ENCODE measurements around the gene KRTAP5-2. TPM values are rescaled to one million over a fixed set of nuclear protein-coding genes. Genes with fewer than 3 reads are reported as not detected.

The KRTAP5-2 gene
- total RNA-seq, 2 donors from 2014 or later, result not detected

DNA sequence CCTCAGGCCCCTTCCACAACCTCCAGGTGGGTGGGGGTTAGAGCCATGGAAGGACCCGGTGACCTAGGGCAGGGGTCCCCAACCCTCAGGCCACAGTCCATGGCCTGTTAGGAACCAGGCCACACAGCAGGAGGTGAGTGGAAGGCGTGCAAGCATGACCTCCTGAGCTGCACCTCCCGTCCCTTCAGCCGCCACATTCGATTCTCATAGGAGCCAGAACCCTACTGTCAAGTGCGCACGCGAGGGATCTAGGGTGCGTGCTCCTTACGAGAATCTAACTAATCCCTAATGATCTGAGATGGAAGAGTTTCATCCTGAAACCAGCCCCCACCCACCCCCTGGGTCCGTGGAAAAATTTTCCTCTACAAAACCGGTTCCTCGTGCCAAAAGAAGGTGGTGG is 27.4 kb upstream of the KRTAP5-2 start:
- Histone ChIP-seq H3K4me3 (no peak overlapping the region), H3K9me3 (no peaks in the 10 kb centered on the region), H3K36me3 (no peaks in the 10 kb centered on the region), H3K27me3 (replicated peaks; ENCODE audit: insufficient read depth) (no peaks in the 10 kb centered on the region), H3K4me1 (replicated peaks) (no peaks in the 10 kb centered on the region), H3K27ac (no peak overlapping the region)
- 81% methylated on average over 13 of the region's 13 CpGs for WGBS
- intact Hi-C loops (cut with DNase I), result no loop called here
- TF ChIP-seq CTCF (IDR thresholded peaks at IDR 0.05), result no peak
- no peak for TF ChIP-seq POLR2AphosphoS5 (IDR thresholded peaks at IDR 0.05)
- no peak for TF ChIP-seq POLR2A (IDR thresholded peaks at IDR 0.05)
- DNase-seq (ENCODE audit: low spot score), result no peak

GRCh38 chr11:1624621-1625020 is 26.5 kb upstream of the KRTAP5-2 start:
- WGBS, result 80% methylated on average over 16 of the region's 16 CpGs
- Histone ChIP-seq H3K27me3 (replicated peaks; ENCODE audit: insufficient read depth) (no peaks in the 10 kb centered on the region), H3K4me3 (no peak overlapping the region), H3K36me3 (no peaks in the 10 kb centered on the region), H3K9me3 (no peaks in the 10 kb centered on the region), H3K27ac (no peak overlapping the region), H3K4me1 (replicated peaks) (no peaks in the 10 kb centered on the region)
- no peak for DNase-seq (ENCODE audit: low spot score)
- TF ChIP-seq POLR2A (IDR thresholded peaks at IDR 0.05), result no peak
- no peak for TF ChIP-seq POLR2AphosphoS5 (IDR thresholded peaks at IDR 0.05)
- TF ChIP-seq CTCF (IDR thresholded peaks at IDR 0.05), result no peak
- intact Hi-C loops (cut with DNase I), result no loop called here

- DNase-seq (ENCODE audit: low spot score), result no peak
- intact Hi-C loops (cut with DNase I), result no loop called here
- H3K36me3 ChIP-seq, result no peaks in the 10 kb centered on the region
- H3K4me1 ChIP-seq (replicated peaks), result no peaks in the 10 kb centered on the region
- H3K9me3 ChIP-seq, result no peaks in the 10 kb centered on the region
- 78% methylated on average over 9 of the region's 9 CpGs for WGBS
- H3K4me3 ChIP-seq, result no peak overlapping the region
- no peak for TF ChIP-seq CTCF (IDR thresholded peaks at IDR 0.05)
- no peak for TF ChIP-seq POLR2AphosphoS5 (IDR thresholded peaks at IDR 0.05)
- TF ChIP-seq POLR2A (IDR thresholded peaks at IDR 0.05), result no peak
- H3K27ac ChIP-seq, result no peak overlapping the region
- no peaks in the 10 kb centered on the region for H3K27me3 ChIP-seq (replicated peaks; ENCODE audit: insufficient read depth)
Measured at GRCh38 chr11:1623716-1624115, 25.6 kb upstream of the KRTAP5-2 start.

GRCh38 chr11:1622086-1622485 is 24.0 kb upstream of the KRTAP5-2 start, which contains the start of gene KRTAP5-4:
TSS of gene KRTAP5-4 (minus strand) at chr11:1622138. CDS start at chr11:1622093, 45 bp downstream.
- no peaks in the 10 kb centered on the region for H3K4me1 ChIP-seq (replicated peaks)
- H3K36me3 ChIP-seq, result no peaks in the 10 kb centered on the region
- no peak for DNase-seq (ENCODE audit: low spot score)
- 59% methylated on average over 1 of the region's 1 CpG for WGBS
- H3K27ac ChIP-seq, result no peak within 1 kb of the TSS
- TF ChIP-seq POLR2AphosphoS5 (IDR thresholded peaks at IDR 0.05) (no peak), POLR2A (IDR thresholded peaks at IDR 0.05) (no peak), CTCF (IDR thresholded peaks at IDR 0.05) (no peak)
- H3K9me3 ChIP-seq, result no peaks in the 10 kb centered on the region
- intact Hi-C loops (cut with DNase I), result no loop called here
- no peak within 1 kb of the TSS for H3K4me3 ChIP-seq
- H3K27me3 ChIP-seq (replicated peaks; ENCODE audit: insufficient read depth), result no peaks in the 10 kb centered on the region

DNA sequence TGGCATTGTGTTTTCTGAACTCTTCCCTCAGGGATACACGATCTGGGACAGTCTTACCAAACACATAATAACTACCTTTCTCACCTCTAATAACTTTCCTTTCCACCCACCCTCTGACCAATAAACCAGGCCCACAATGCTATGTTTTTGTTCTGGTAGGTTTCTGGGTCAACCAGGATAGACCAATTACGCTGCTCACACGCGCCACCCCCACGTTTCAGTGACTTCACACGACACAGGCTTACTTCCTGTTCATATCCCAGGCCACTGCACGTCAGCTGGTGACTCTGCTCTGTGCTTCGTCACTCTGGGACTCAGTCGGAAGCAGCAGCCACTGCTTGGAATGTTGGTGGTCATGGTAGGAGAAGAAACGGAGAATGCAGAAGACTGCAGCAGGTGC is 21.4 kb upstream of the KRTAP5-2 start:
- DNase-seq (ENCODE audit: low spot score), result no peak
- Histone ChIP-seq H3K4me3 (no peak overlapping the region), H3K9me3 (no peaks in the 10 kb centered on the region), H3K36me3 (no peaks in the 10 kb centered on the region), H3K27me3 (replicated peaks; ENCODE audit: insufficient read depth) (no peaks in the 10 kb centered on the region), H3K27ac (no peak overlapping the region), H3K4me1 (replicated peaks) (no peaks in the 10 kb centered on the region)
- WGBS, result 50% methylated on average over 10 of the region's 10 CpGs
- intact Hi-C loops (cut with DNase I), result no loop called here
- TF ChIP-seq POLR2AphosphoS5 (IDR thresholded peaks at IDR 0.05) (no peak), POLR2A (IDR thresholded peaks at IDR 0.05) (no peak), CTCF (IDR thresholded peaks at IDR 0.05) (no peak)

Data from prostate gland (tissue), 2 donors.